Measurements from ENCODE around the gene FAM204A.

Gene FAM204A

GRCh38 chr10:118272149-118272721, 69.9 kb downstream of the FAM204A start:
- no peak overlapping the region for H3K4me3 Mint-ChIP-seq
- DNase-seq (ENCODE audit: low spot score in 2 of 2) (no peak), ATAC-seq (replicated peaks; ENCODE audit: extremely low read depth, poor library complexity, severe bottlenecking) (no peak)
- peaks cover 14% of the 10 kb centered on the region for H3K27me3 Mint-ChIP-seq
- H3K36me3 Mint-ChIP-seq (ENCODE audit: insufficient read depth): no peaks in the 10 kb centered on the region
- H3K4me1 Mint-ChIP-seq: no peaks in the 10 kb centered on the region
- no peak overlapping the region for H3K27ac Mint-ChIP-seq (ENCODE audit: low read depth)
- H3K9me3 Mint-ChIP-seq: no peaks in the 10 kb centered on the region

GRCh38 chr10:118271671-118272070, 70.5 kb downstream of the FAM204A start:
- Mint-ChIP-seq H3K27ac (ENCODE audit: low read depth) (no peak overlapping the region), H3K9me3 (no peaks in the 10 kb centered on the region), H3K27me3 (peaks cover 20% of the 10 kb centered on the region), H3K36me3 (ENCODE audit: insufficient read depth) (no peaks in the 10 kb centered on the region), H3K4me3 (no peak overlapping the region), H3K4me1 (no peaks in the 10 kb centered on the region)
- ATAC-seq (replicated peaks; ENCODE audit: extremely low read depth, poor library complexity, severe bottlenecking): no peak
- DNase-seq (ENCODE audit: low spot score in 2 of 2): no peak

GRCh38 chr10:118266098-118266748, 75.9 kb downstream of the FAM204A start:
- H3K27ac Mint-ChIP-seq (ENCODE audit: low read depth): no peak overlapping the region
- H3K9me3 Mint-ChIP-seq: no peaks in the 10 kb centered on the region
- H3K4me3 Mint-ChIP-seq: no peak overlapping the region
- no peak for ATAC-seq (replicated peaks; ENCODE audit: extremely low read depth, poor library complexity, severe bottlenecking)
- DNase-seq (ENCODE audit: low spot score in 2 of 2): no peak
- peaks cover 65% of the 10 kb centered on the region for H3K27me3 Mint-ChIP-seq
- no peaks in the 10 kb centered on the region for H3K36me3 Mint-ChIP-seq (ENCODE audit: insufficient read depth)
- no peaks in the 10 kb centered on the region for H3K4me1 Mint-ChIP-seq

- no peaks in the 10 kb centered on the region for H3K9me3 Mint-ChIP-seq
- ATAC-seq (replicated peaks; ENCODE audit: extremely low read depth, poor library complexity, severe bottlenecking) (no peak), DNase-seq (ENCODE audit: low spot score in 2 of 2) (no peak)
- H3K27me3 Mint-ChIP-seq: peaks cover 74% of the 10 kb centered on the region
- no peaks in the 10 kb centered on the region for H3K4me1 Mint-ChIP-seq
- H3K27ac Mint-ChIP-seq (ENCODE audit: low read depth): no peak overlapping the region
- no peaks in the 10 kb centered on the region for H3K36me3 Mint-ChIP-seq (ENCODE audit: insufficient read depth)
- no peak overlapping the region for H3K4me3 Mint-ChIP-seq
These were observed 77.2 kb downstream of the FAM204A start for GRCh38 chr10:118264838-118265470.

GRCh38 chr10:118264252-118264651, 77.9 kb downstream of the FAM204A start:
- ATAC-seq (replicated peaks; ENCODE audit: extremely low read depth, poor library complexity, severe bottlenecking): no peak
- no peak for DNase-seq (ENCODE audit: low spot score in 2 of 2)
- H3K36me3 Mint-ChIP-seq (ENCODE audit: insufficient read depth): peaks cover under 1% of the 10 kb centered on the region
- H3K27ac Mint-ChIP-seq (ENCODE audit: low read depth): no peak overlapping the region
- no peaks in the 10 kb centered on the region for H3K9me3 Mint-ChIP-seq
- peaks cover 81% of the 10 kb centered on the region for H3K27me3 Mint-ChIP-seq
- no peak overlapping the region for H3K4me3 Mint-ChIP-seq
- H3K4me1 Mint-ChIP-seq: no peaks in the 10 kb centered on the region

- H3K4me1 Mint-ChIP-seq: no peaks in the 10 kb centered on the region
- H3K27ac Mint-ChIP-seq (ENCODE audit: low read depth): no peak overlapping the region
- no peak overlapping the region for H3K4me3 Mint-ChIP-seq
- ATAC-seq (replicated peaks; ENCODE audit: extremely low read depth, poor library complexity, severe bottlenecking): no peak
- no peak for DNase-seq (ENCODE audit: low spot score in 2 of 2)
- H3K36me3 Mint-ChIP-seq (ENCODE audit: insufficient read depth): peaks cover 2% of the 10 kb centered on the region
- H3K9me3 Mint-ChIP-seq: no peaks in the 10 kb centered on the region
- peaks cover 84% of the 10 kb centered on the region for H3K27me3 Mint-ChIP-seq
These were observed 79.6 kb downstream of the FAM204A start for GRCh38 chr10:118262538-118262937.

- peaks cover 2% of the 10 kb centered on the region for H3K36me3 Mint-ChIP-seq (ENCODE audit: insufficient read depth)
- H3K27ac Mint-ChIP-seq (ENCODE audit: low read depth): no peak overlapping the region
- peaks cover 84% of the 10 kb centered on the region for H3K27me3 Mint-ChIP-seq
- no peaks in the 10 kb centered on the region for H3K9me3 Mint-ChIP-seq
- no peaks in the 10 kb centered on the region for H3K4me1 Mint-ChIP-seq
- no peak for DNase-seq (ENCODE audit: low spot score in 2 of 2)
- no peak for ATAC-seq (replicated peaks; ENCODE audit: extremely low read depth, poor library complexity, severe bottlenecking)
- no peak overlapping the region for H3K4me3 Mint-ChIP-seq
These were observed 82.7 kb downstream of the FAM204A start for GRCh38 chr10:118259288-118259906.

- DNase-seq (ENCODE audit: low spot score in 2 of 2) (no peak), ATAC-seq (replicated peaks; ENCODE audit: extremely low read depth, poor library complexity, severe bottlenecking) (no peak)
- Mint-ChIP-seq H3K4me1 (no peaks in the 10 kb centered on the region), H3K27ac (ENCODE audit: low read depth) (no peak overlapping the region), H3K9me3 (no peaks in the 10 kb centered on the region), H3K4me3 (no peak overlapping the region), H3K36me3 (ENCODE audit: insufficient read depth) (peaks cover 2% of the 10 kb centered on the region), H3K27me3 (peaks cover 83% of the 10 kb centered on the region)
These were observed 83.8 kb downstream of the FAM204A start for GRCh38 chr10:118258285-118258684.

GRCh38 chr10:118256825-118257570, 85.1 kb downstream of the FAM204A start:
- peaks cover 70% of the 10 kb centered on the region for H3K27me3 Mint-ChIP-seq
- DNase-seq (ENCODE audit: low spot score in 2 of 2): no peak
- no peak overlapping the region for H3K4me3 Mint-ChIP-seq
- H3K36me3 Mint-ChIP-seq (ENCODE audit: insufficient read depth): peaks cover 2% of the 10 kb centered on the region
- H3K27ac Mint-ChIP-seq (ENCODE audit: low read depth): no peak overlapping the region
- H3K9me3 Mint-ChIP-seq: no peaks in the 10 kb centered on the region
- no peaks in the 10 kb centered on the region for H3K4me1 Mint-ChIP-seq
- ATAC-seq (replicated peaks; ENCODE audit: extremely low read depth, poor library complexity, severe bottlenecking): no peak

- Mint-ChIP-seq H3K27ac (ENCODE audit: low read depth) (no peak overlapping the region), H3K36me3 (ENCODE audit: insufficient read depth) (peaks cover 2% of the 10 kb centered on the region), H3K27me3 (peaks cover 63% of the 10 kb centered on the region)
These were observed 85.9 kb downstream of the FAM204A start for GRCh38 chr10:118256209-118256608.

GRCh38 chr10:118255355-118255754, 86.8 kb downstream of the FAM204A start:
- H3K27ac Mint-ChIP-seq (ENCODE audit: low read depth): no peak overlapping the region
- DNase-seq (ENCODE audit: low spot score in 2 of 2) (no peak), ATAC-seq (replicated peaks; ENCODE audit: extremely low read depth, poor library complexity, severe bottlenecking) (no peak)
- H3K4me3 Mint-ChIP-seq: no peak overlapping the region
- H3K36me3 Mint-ChIP-seq (ENCODE audit: insufficient read depth): peaks cover 2% of the 10 kb centered on the region
- no peaks in the 10 kb centered on the region for H3K9me3 Mint-ChIP-seq
- peaks cover 66% of the 10 kb centered on the region for H3K27me3 Mint-ChIP-seq
- no peaks in the 10 kb centered on the region for H3K4me1 Mint-ChIP-seq

More at GRCh38 chr10:118256209-118256608, 85.9 kb downstream of the FAM204A start:
- ATAC-seq (replicated peaks; ENCODE audit: extremely low read depth, poor library complexity, severe bottlenecking) (no peak), DNase-seq (ENCODE audit: low spot score in 2 of 2) (no peak)
- H3K4me1 Mint-ChIP-seq: no peaks in the 10 kb centered on the region
- H3K4me3 Mint-ChIP-seq: no peak overlapping the region
- no peaks in the 10 kb centered on the region for H3K9me3 Mint-ChIP-seq

GRCh38 chr10:118254654-118255053, 87.5 kb downstream of the FAM204A start:
- DNase-seq (ENCODE audit: low spot score in 2 of 2) (no peak), ATAC-seq (replicated peaks; ENCODE audit: extremely low read depth, poor library complexity, severe bottlenecking) (no peak)
- Mint-ChIP-seq H3K27me3 (peaks cover 66% of the 10 kb centered on the region), H3K4me1 (no peaks in the 10 kb centered on the region), H3K9me3 (no peaks in the 10 kb centered on the region), H3K27ac (ENCODE audit: low read depth) (no peak overlapping the region), H3K36me3 (ENCODE audit: insufficient read depth) (peaks cover 2% of the 10 kb centered on the region), H3K4me3 (no peak overlapping the region)
